GM12892 (cell line): Measurements from ENCODE around the gene SHROOM3.

Experiments
- DNase-seq: peaks from one replicate; pipeline ENCODE4 v3.0.0; 2011; ENCODE audit not compliant: insufficient read length
- FAIRE-seq: peaks from 2 replicates; lab custom pipeline; 2011; peaks lifted over from hg19 to GRCh38; lab: Jason Lieb, UNC
- POLR2A ChIP-seq: IDR thresholded peaks from 2 replicates; pipeline ENCODE4 v1.6.1; 2011; ENCODE audit warnings: low read depth, low read length, control low read depth
- POLR2AphosphoS5 ChIP-seq: IDR thresholded peaks from 2 replicates; pipeline ENCODE4 v1.6.1; 2011; ENCODE audit warnings: low read depth, low read length, control low read depth
- TAF1 ChIP-seq: IDR thresholded peaks from 2 replicates; pipeline ENCODE4 v1.6.1; 2011; ENCODE audit warnings: low read depth, mild to moderate bottlenecking, control low read depth, low read length, borderline replicate concordance

The SHROOM3 gene

GRCh38 chr4:76531597-76531996, 96.6 kb downstream of the SHROOM3 start:
- no peak for FAIRE-seq
- TF ChIP-seq POLR2A (no peak), TAF1 (no peak), POLR2AphosphoS5 (no peak)
- no peak for DNase-seq

- FAIRE-seq (no peak), DNase-seq (no peak)
- TF ChIP-seq POLR2A (no peak), TAF1 (no peak), POLR2AphosphoS5 (no peak)
These were observed 97.8 kb downstream of the SHROOM3 start for GRCh38 chr4:76532805-76533204.

- no peak for FAIRE-seq
- TF ChIP-seq POLR2A, result no peak
- TF ChIP-seq POLR2AphosphoS5, result no peak
- no peak for TF ChIP-seq TAF1
- no peak for DNase-seq
These were observed 98.3 kb downstream of the SHROOM3 start for GRCh38 chr4:76533314-76533713.

GRCh38 chr4:76535603-76536372, 100.8 kb downstream of the SHROOM3 start:
- FAIRE-seq (no peak), DNase-seq (no peak)
- TF ChIP-seq POLR2A (no peak), TAF1 (no peak), POLR2AphosphoS5 (no peak)

GRCh38 chr4:76536373-76536689, 101.3 kb downstream of the SHROOM3 start:
- DNase-seq (no peak), FAIRE-seq (no peak)
- TF ChIP-seq TAF1, result no peak
- no peak for TF ChIP-seq POLR2A
- TF ChIP-seq POLR2AphosphoS5, result no peak

- no peak for TF ChIP-seq POLR2AphosphoS5
- no peak for TF ChIP-seq TAF1
- TF ChIP-seq POLR2A, result no peak
- no peak for FAIRE-seq
These were observed 103.3 kb downstream of the SHROOM3 start for GRCh38 chr4:76538296-76538695.

GRCh38 chr4:76539979-76540378, 105.0 kb downstream of the SHROOM3 start:
- DNase-seq, result no peak
- FAIRE-seq, result no peak
- TF ChIP-seq POLR2AphosphoS5, result no peak
- TF ChIP-seq TAF1, result no peak
- no peak for TF ChIP-seq POLR2A

More at GRCh38 chr4:76538296-76538695, 103.3 kb downstream of the SHROOM3 start:
- no peak for DNase-seq

- DNase-seq (no peak), FAIRE-seq (no peak)
- no peak for TF ChIP-seq POLR2A
- TF ChIP-seq TAF1, result no peak
- TF ChIP-seq POLR2AphosphoS5, result no peak
These were observed 105.5 kb downstream of the SHROOM3 start for GRCh38 chr4:76540486-76540885.

GRCh38 chr4:76543378-76543777, 108.3 kb downstream of the SHROOM3 start:
- no peak for FAIRE-seq
- no peak for TF ChIP-seq TAF1
- TF ChIP-seq POLR2AphosphoS5, result no peak
- TF ChIP-seq POLR2A, result no peak
- DNase-seq, result no peak

- FAIRE-seq (no peak), DNase-seq (no peak)
- TF ChIP-seq TAF1 (no peak), POLR2A (no peak), POLR2AphosphoS5 (no peak)
These were observed 109.7 kb downstream of the SHROOM3 start for GRCh38 chr4:76544725-76545124.

- TF ChIP-seq POLR2AphosphoS5, result no peak
- no peak for TF ChIP-seq TAF1
- no peak for TF ChIP-seq POLR2A
- DNase-seq (no peak), FAIRE-seq (no peak)
These were observed 110.3 kb downstream of the SHROOM3 start for GRCh38 chr4:76545226-76545884.

GRCh38 chr4:76546327-76546726, 111.3 kb downstream of the SHROOM3 start:
- DNase-seq, result no peak
- FAIRE-seq, result no peak
- TF ChIP-seq POLR2A, result no peak
- TF ChIP-seq TAF1, result no peak
- TF ChIP-seq POLR2AphosphoS5, result no peak
